Esophagus muscularis mucosa (tissue), 4 donors: ENCODE data around the gene EVL. TPM values are rescaled to one million over a fixed set of nuclear protein-coding genes. Genes with fewer than 3 reads are reported as not detected.

Experiments
- DNase-seq: peaks from one replicate; pipeline ENCODE4 v3.0.0-alpha.2; 2017; ENCODE audit errors: extremely low spot score
- H3K27ac ChIP-seq, 4 donors: fragments of 200-600 bp; sonication (generic); replicated peaks in 1 of 4; 1 replicate in 3 of 4; 2 replicates in 1 of 4; pipeline ENCODE4 v1.5.1; 2016 to 2019; ENCODE audit warnings: mild to moderate bottlenecking in 1 of 4
- H3K27me3 ChIP-seq, 4 donors: fragments of 200-600 bp; sonication (generic); one replicate each; pipeline versions ENCODE4 v1.5.1 to v1.6.0; 2016 to 2019
- H3K36me3 ChIP-seq, 4 donors: fragments of 200-600 bp; sonication (generic); one replicate each; pipeline ENCODE4 v1.5.1; 2016 to 2019
- H3K4me1 ChIP-seq, 4 donors: fragments of 200-600 bp; sonication (generic); one replicate each; pipeline ENCODE4 v1.5.1; 2016 to 2019
- H3K4me3 ChIP-seq, 4 donors: fragments of 200-600 bp; sonication (generic); 1 replicate in 2 of 4; 2 replicates in 2 of 4; pipeline ENCODE4 v1.5.1; 2016 to 2019; ENCODE audit warnings: mild to moderate bottlenecking in 4 of 4, moderate library complexity in 1 of 4
- H3K9me3 ChIP-seq, 4 donors: fragments of 200-600 bp; sonication (generic); 1 replicate in 3 of 4; 2 replicates in 1 of 4; pipeline ENCODE4 v1.5.1; 2016 to 2019
- CTCF ChIP-seq, 3 experiments: fragments of 200-600 bp in 2 of 3; fragments of 450-650 bp in 1 of 3; sonication (generic) in 2 of 3; IDR thresholded peaks; one replicate each; pipeline ENCODE4 v1.5.1; 2017 to 2019; ENCODE audit warnings: antibody characterized with exemption in 3 of 3, mild to moderate bottlenecking in 2 of 3, moderate library complexity in 1 of 3
- EP300 ChIP-seq: sonication (generic); formaldehyde crosslinking; IDR thresholded peaks from one replicate; pipeline ENCODE4 v1.6.1; 2017; ENCODE audit warnings: antibody characterized with exemption
- POLR2A ChIP-seq: fragments of 450-650 bp; IDR thresholded peaks from one replicate; pipeline ENCODE4 v1.6.1; 2017; ENCODE audit warnings: antibody characterized with exemption, moderate library complexity, mild to moderate bottlenecking, low read depth
- POLR2AphosphoS5 ChIP-seq, 2 donors: sonication (generic); formaldehyde crosslinking; IDR thresholded peaks; one replicate each; pipeline ENCODE4 v1.6.1; 2017; ENCODE audit warnings: antibody characterized with exemption in 2 of 2
- WGBS: methylation state at CpG from one replicate; pipeline ENCODE4 v1.1.5; 2018; 5-methylcytosine and 5-hydroxymethylcytosine counted together
- intact Hi-C: fragments of 100-400 bp; cut with DNase I; formaldehyde crosslinking; loops from one replicate; pipeline ENCODE4 v1.15.1; 2023
- total RNA-seq, 4 donors: library from RNA; depleted of rRNA; stranded (reverse); fragments of >200 nt; gene quantifications; one replicate each; pipeline versions ENCODE4 v1.1.0 to v1.2.1, GENCODE V29; 2016

The EVL gene
- total RNA-seq, 4 donors from 2014 or later: 27.0 to 43.9 (median 37.3) TPM

GRCh38 chr14:100145682-100146464 lies 80.7 kb downstream of the EVL start:
- peaks cover 0 to 18% (median 5%) of the 10 kb centered on the region in 4 donors for H3K36me3 ChIP-seq
- H3K27me3 ChIP-seq: peaks cover 0 to 8% (median 0%) of the 10 kb centered on the region in 4 donors
- H3K9me3 ChIP-seq: no peaks in the 10 kb centered on the region
- H3K4me3 ChIP-seq: no peak overlapping the region
- intact Hi-C loops: no loop called here
- DNase-seq: no peak
- H3K4me1 ChIP-seq: peaks cover 30 to 40% (median 35%) of the 10 kb centered on the region in 4 donors
- TF ChIP-seq POLR2AphosphoS5 (IDR thresholded peaks at IDR 0.05): no peak
- no peak for TF ChIP-seq POLR2A
- no peak for TF ChIP-seq CTCF (IDR thresholded peaks at IDR 0.05)
- no peak for TF ChIP-seq EP300
- WGBS: 97% methylated on average over 9 of the region's 27 CpGs
- H3K27ac ChIP-seq: no peak overlapping the region

- WGBS: 87% methylated on average over 15 of the region's 29 CpGs
- no peak for DNase-seq
- peak in 1 of 3 experiments; percentile 11 for TF ChIP-seq CTCF (IDR thresholded peaks at IDR 0.05)
- TF ChIP-seq POLR2AphosphoS5 (IDR thresholded peaks at IDR 0.05): no peak
- no peak overlapping the region for H3K27ac ChIP-seq
- intact Hi-C loops: no loop called here
- H3K4me1 ChIP-seq: peaks cover 22 to 36% (median 27%) of the 10 kb centered on the region in 4 donors
- H3K27me3 ChIP-seq: peaks cover 0 to 15% (median 0%) of the 10 kb centered on the region in 4 donors
- no peak overlapping the region for H3K4me3 ChIP-seq
- no peaks in the 10 kb centered on the region for H3K9me3 ChIP-seq
- H3K36me3 ChIP-seq: peaks cover 0 to 11% (median 5%) of the 10 kb centered on the region in 4 donors
These were observed 81.4 kb downstream of the EVL start for GRCh38 chr14:100146531-100147091.

- DNase-seq: no peak
- no peak for TF ChIP-seq CTCF (IDR thresholded peaks at IDR 0.05)
- TF ChIP-seq POLR2A: no peak
- TF ChIP-seq EP300: no peak
- no peak for TF ChIP-seq POLR2AphosphoS5 (IDR thresholded peaks at IDR 0.05)
- WGBS: 70% methylated on average over 9 of the region's 20 CpGs
- no peak overlapping the region for H3K27ac ChIP-seq
- H3K9me3 ChIP-seq: no peaks in the 10 kb centered on the region
- intact Hi-C loops: no loop called here
- peaks cover 0 to 11% (median 5%) of the 10 kb centered on the region in 4 donors for H3K36me3 ChIP-seq
- no peak overlapping the region for H3K4me3 ChIP-seq
- H3K27me3 ChIP-seq: peaks cover 0 to 21% (median 0%) of the 10 kb centered on the region in 4 donors
- H3K4me1 ChIP-seq: peaks cover 17 to 30% (median 21%) of the 10 kb centered on the region in 4 donors
These were observed 82.0 kb downstream of the EVL start for GRCh38 chr14:100147181-100147631.

GRCh38 chr14:100147691-100148464 lies 82.7 kb downstream of the EVL start:
- H3K36me3 ChIP-seq: peaks cover 0 to 11% (median 5%) of the 10 kb centered on the region in 4 donors
- intact Hi-C loops: no loop called here
- no peak overlapping the region for H3K27ac ChIP-seq
- no peak for DNase-seq
- 81% methylated on average over 23 of the region's 28 CpGs for WGBS
- no peaks in the 10 kb centered on the region for H3K9me3 ChIP-seq
- TF ChIP-seq POLR2A: no peak
- no peak for TF ChIP-seq POLR2AphosphoS5 (IDR thresholded peaks at IDR 0.05)
- no peak for TF ChIP-seq EP300
- TF ChIP-seq CTCF (IDR thresholded peaks at IDR 0.05): no peak
- peaks cover 12 to 24% (median 15%) of the 10 kb centered on the region in 4 donors for H3K4me1 ChIP-seq
- peaks cover 0 to 28% (median 0%) of the 10 kb centered on the region in 4 donors for H3K27me3 ChIP-seq
- no peak overlapping the region for H3K4me3 ChIP-seq
